PC-3 (cell line): ENCODE results near the gene IMPACT.

ENCODE experiments used
- CTCF ChIP-seq: fragments of 300-600 bp; sonication (generic); conservative IDR thresholded peaks from 2 replicates; pipeline ENCODE4 v1.5.1; 2017; ENCODE audit warnings: antibody characterized with exemption, low read depth, mild to moderate bottlenecking, low read length
- EZH2 ChIP-seq: fragments of 300-600 bp; sonication (generic); IDR thresholded peaks from one replicate; pipeline ENCODE4 v1.6.1; 2017; ENCODE audit warnings: antibody characterized with exemption, mild to moderate bottlenecking, low read length; ENCODE audit not compliant: unreplicated experiment

DNA sequence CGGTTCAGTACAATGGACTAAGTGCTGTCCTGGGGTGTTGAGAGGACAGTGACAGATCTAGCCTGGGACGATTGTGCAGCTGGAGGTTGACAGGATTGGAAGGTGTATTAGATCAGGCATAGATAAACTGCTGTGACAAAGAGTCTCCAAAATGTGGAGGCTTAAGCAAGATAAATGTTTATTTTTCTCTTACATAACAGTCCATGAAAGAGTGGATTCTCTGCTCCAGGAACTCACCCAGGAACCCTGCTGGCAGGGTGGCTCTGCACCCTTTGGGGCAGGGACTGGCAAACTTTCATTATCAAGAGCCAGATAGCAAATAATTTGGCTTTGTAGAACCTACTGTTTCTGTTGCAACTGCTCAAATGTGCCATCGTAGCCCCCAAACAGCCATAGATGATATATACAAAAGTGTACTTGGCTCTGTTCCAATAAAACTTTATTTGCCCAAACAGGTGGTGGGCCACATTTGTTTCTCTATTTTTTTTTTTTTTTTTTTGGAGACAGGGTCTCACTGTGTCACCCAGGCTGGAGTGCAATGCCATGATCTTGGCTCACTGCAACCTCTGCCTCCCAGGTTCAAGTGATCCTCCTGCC lies 43.6 kb downstream of the IMPACT start:
- TF ChIP-seq CTCF (no peak), EZH2 (no peak)
